ENCODE data around the gene PALMD.

Gene PALMD

DNA sequence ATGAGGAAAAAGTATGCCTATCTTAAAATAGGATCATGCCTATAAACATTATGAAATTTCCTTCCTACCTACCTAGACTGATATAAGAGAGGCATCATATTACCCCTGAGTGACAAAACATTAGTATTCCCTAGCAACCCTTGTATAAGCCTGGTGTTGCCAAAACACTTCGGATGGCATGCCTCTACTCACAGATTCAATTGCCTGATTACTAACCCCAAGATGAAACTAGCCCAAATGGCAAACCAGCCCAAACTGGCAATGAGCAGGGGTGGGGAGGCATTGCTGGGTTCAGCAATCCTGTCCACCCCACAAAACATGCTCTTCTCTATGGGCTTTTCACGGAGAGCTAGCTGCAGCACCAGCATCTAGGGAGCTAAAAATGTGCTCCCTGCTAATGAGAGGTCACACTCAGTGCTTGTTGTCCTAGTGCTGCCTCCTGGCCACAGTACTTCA is 13.9 kb downstream of the PALMD start:
- H3K27me3 ChIP-seq (ENCODE audit: control insufficient read depth, insufficient read depth, low read length): no peaks in the 10 kb centered on the region
- no peak overlapping the region for H3K27ac ChIP-seq (ENCODE audit: low read length)
- WGBS (ENCODE audit: insufficient coverage, insufficient read length): no CpG with 5 or more reads among the region's 2 CpGs
- no peak for DNase-seq (ENCODE audit: low read depth, low spot score)
- no peaks in the 10 kb centered on the region for H3K9me3 ChIP-seq (ENCODE audit: control insufficient read depth, insufficient read depth, low read length)
- H3K4me1 ChIP-seq (ENCODE audit: control insufficient read depth, insufficient read depth, low read length): peaks cover 3% of the 10 kb centered on the region; the same call in 1 of the 2 replicates
- H3K36me3 ChIP-seq (ENCODE audit: control insufficient read depth, insufficient read depth, low read length): no peaks in the 10 kb centered on the region
- H3K4me3 ChIP-seq (ENCODE audit: low read length): no peak overlapping the region

DNA sequence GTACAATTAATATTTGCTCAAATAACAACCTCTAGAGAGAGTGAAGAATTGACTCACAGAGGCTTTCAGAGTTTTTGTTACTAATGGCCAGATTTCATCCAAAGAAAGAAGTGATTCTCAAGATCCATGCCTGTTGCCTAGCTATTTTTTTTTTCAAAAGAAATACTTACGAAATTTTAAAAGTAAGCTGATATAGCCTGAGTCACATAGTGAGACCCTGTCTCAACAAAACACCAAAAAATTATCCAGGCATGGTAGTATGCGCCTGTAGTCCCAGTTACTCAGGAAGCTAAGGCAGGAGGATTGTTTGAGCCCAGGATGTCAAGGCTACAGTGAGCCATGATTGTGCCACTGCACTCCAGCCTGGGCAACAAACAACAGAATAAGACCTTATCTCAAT is 14.6 kb downstream of the PALMD start:
- H3K27ac ChIP-seq (ENCODE audit: low read length): no peak overlapping the region
- WGBS (ENCODE audit: insufficient coverage, insufficient read length): no CpG with 5 or more reads among the region's 2 CpGs
- H3K4me3 ChIP-seq (ENCODE audit: low read length): no peak overlapping the region
- H3K4me1 ChIP-seq (ENCODE audit: control insufficient read depth, insufficient read depth, low read length): peaks cover 3% of the 10 kb centered on the region; the same call in 1 of the 2 replicates
- H3K27me3 ChIP-seq (ENCODE audit: control insufficient read depth, insufficient read depth, low read length): no peaks in the 10 kb centered on the region
- no peaks in the 10 kb centered on the region for H3K9me3 ChIP-seq (ENCODE audit: control insufficient read depth, insufficient read depth, low read length)
- DNase-seq (ENCODE audit: low read depth, low spot score): no peak
- H3K36me3 ChIP-seq (ENCODE audit: control insufficient read depth, insufficient read depth, low read length): no peaks in the 10 kb centered on the region

GRCh38 chr1:99661780-99662179 is 15.9 kb downstream of the PALMD start:
- WGBS (ENCODE audit: insufficient coverage, insufficient read length): no CpG with 5 or more reads among the region's 3 CpGs
- no peak overlapping the region for H3K4me3 ChIP-seq (ENCODE audit: low read length)
- H3K27ac ChIP-seq (ENCODE audit: low read length): no peak overlapping the region
- H3K4me1 ChIP-seq (ENCODE audit: control insufficient read depth, insufficient read depth, low read length): peaks cover 3% of the 10 kb centered on the region; the same call in 1 of the 2 replicates
- no peaks in the 10 kb centered on the region for H3K36me3 ChIP-seq (ENCODE audit: control insufficient read depth, insufficient read depth, low read length)
- H3K27me3 ChIP-seq (ENCODE audit: control insufficient read depth, insufficient read depth, low read length): no peaks in the 10 kb centered on the region
- no peaks in the 10 kb centered on the region for H3K9me3 ChIP-seq (ENCODE audit: control insufficient read depth, insufficient read depth, low read length)
- DNase-seq (ENCODE audit: low read depth, low spot score): no peak

- no peak for DNase-seq (ENCODE audit: low read depth, low spot score)
- H3K27me3 ChIP-seq (ENCODE audit: control insufficient read depth, insufficient read depth, low read length): no peaks in the 10 kb centered on the region
- H3K4me1 ChIP-seq (ENCODE audit: control insufficient read depth, insufficient read depth, low read length): peaks cover 3% of the 10 kb centered on the region; the same call in 1 of the 2 replicates
- no peaks in the 10 kb centered on the region for H3K36me3 ChIP-seq (ENCODE audit: control insufficient read depth, insufficient read depth, low read length)
- H3K9me3 ChIP-seq (ENCODE audit: control insufficient read depth, insufficient read depth, low read length): no peaks in the 10 kb centered on the region
- H3K4me3 ChIP-seq (ENCODE audit: low read length): no peak overlapping the region
- no peak overlapping the region for H3K27ac ChIP-seq (ENCODE audit: low read length)
- no CpG with 5 or more reads among the region's 3 CpGs for WGBS (ENCODE audit: insufficient coverage, insufficient read length)
Observed at GRCh38 chr1:99662539-99663080, 16.7 kb downstream of the PALMD start.

DNA sequence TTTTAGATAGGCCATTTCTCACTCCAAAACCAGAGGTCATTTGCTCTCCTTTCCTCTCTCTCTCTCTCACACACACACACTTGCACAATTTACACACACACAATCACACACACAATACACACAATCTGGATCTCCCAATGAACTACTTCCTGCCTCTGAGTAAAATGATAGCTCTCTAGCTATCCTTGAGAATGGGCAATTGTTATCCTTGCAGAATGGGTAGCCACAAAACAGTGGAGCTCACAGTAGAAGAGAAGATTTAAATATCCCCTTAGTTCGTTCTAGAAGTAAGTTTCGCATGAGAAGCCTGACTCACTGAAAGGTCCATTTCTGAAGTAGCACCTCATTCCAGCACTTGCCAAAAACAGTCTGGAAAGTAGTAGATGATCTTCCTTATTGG is 17.6 kb downstream of the PALMD start:
- Histone ChIP-seq H3K27ac (ENCODE audit: low read length) (no peak overlapping the region), H3K9me3 (ENCODE audit: control insufficient read depth, insufficient read depth, low read length) (no peaks in the 10 kb centered on the region), H3K4me1 (ENCODE audit: control insufficient read depth, insufficient read depth, low read length) (peaks cover 3% of the 10 kb centered on the region; the same call in 1 of the 2 replicates), H3K36me3 (ENCODE audit: control insufficient read depth, insufficient read depth, low read length) (no peaks in the 10 kb centered on the region), H3K4me3 (ENCODE audit: low read length) (no peak overlapping the region), H3K27me3 (ENCODE audit: control insufficient read depth, insufficient read depth, low read length) (no peaks in the 10 kb centered on the region)
- DNase-seq (ENCODE audit: low read depth, low spot score): no peak
- WGBS (ENCODE audit: insufficient coverage, insufficient read length): no CpG with 5 or more reads among the region's 2 CpGs

DNA sequence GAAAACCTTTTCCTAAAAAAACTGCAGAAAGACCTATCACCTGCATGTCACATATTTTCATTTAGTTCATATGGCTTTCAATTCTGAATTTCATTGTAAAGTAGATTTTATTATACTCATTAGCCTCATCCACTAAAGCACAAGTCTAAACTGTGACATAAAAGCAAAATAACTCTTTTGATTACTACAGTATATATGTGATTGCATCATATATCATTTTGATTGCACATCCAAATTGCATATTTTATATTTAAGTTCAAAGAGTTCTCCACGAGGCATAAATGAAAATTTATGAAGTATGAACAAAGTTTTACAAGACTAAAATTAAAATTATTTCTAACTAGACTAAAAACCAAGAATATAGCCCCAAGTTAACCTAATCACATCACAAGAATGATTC is 19.3 kb downstream of the PALMD start:
- DNase-seq (ENCODE audit: low read depth, low spot score): no peak
- H3K36me3 ChIP-seq (ENCODE audit: control insufficient read depth, insufficient read depth, low read length): no peaks in the 10 kb centered on the region
- H3K27me3 ChIP-seq (ENCODE audit: control insufficient read depth, insufficient read depth, low read length): no peaks in the 10 kb centered on the region
- H3K9me3 ChIP-seq (ENCODE audit: control insufficient read depth, insufficient read depth, low read length): no peaks in the 10 kb centered on the region
- H3K4me1 ChIP-seq (ENCODE audit: control insufficient read depth, insufficient read depth, low read length): no peaks in the 10 kb centered on the region
- H3K27ac ChIP-seq (ENCODE audit: low read length): no peak overlapping the region
- WGBS (ENCODE audit: insufficient coverage, insufficient read length): no CpG with 5 or more reads among the region's 1 CpG
- H3K4me3 ChIP-seq (ENCODE audit: low read length): no peak overlapping the region

- WGBS (ENCODE audit: insufficient coverage, insufficient read length): no CpG with 5 or more reads among the region's 4 CpGs
- no peak for DNase-seq (ENCODE audit: low read depth, low spot score)
- Histone ChIP-seq H3K27me3 (ENCODE audit: control insufficient read depth, insufficient read depth, low read length) (no peaks in the 10 kb centered on the region), H3K27ac (ENCODE audit: low read length) (no peak overlapping the region), H3K36me3 (ENCODE audit: control insufficient read depth, insufficient read depth, low read length) (no peaks in the 10 kb centered on the region), H3K4me1 (ENCODE audit: control insufficient read depth, insufficient read depth, low read length) (no peaks in the 10 kb centered on the region), H3K9me3 (ENCODE audit: control insufficient read depth, insufficient read depth, low read length) (no peaks in the 10 kb centered on the region), H3K4me3 (ENCODE audit: low read length) (no peak overlapping the region)
Observed at GRCh38 chr1:99669376-99669775, 23.5 kb downstream of the PALMD start.

DNA sequence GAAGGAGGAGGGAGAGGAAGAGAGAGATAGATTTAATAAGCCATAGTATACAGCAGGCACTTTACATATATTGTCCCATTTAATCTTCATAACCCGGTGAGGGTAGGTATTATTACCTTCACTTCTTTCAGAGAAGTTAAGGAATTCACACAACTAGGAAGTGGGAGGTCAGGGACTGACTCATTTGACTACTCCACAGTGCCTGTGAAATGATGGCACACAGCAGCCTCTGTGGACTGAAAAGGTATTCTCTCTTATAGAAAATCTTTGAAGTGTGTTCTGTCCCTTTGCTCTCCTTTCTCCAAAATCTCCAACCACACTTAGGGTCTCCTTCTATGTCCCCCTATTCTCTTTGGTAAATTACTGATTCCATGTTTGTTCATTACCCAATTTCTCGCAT is 23.9 kb downstream of the PALMD start:
- Histone ChIP-seq H3K27me3 (ENCODE audit: control insufficient read depth, insufficient read depth, low read length) (no peaks in the 10 kb centered on the region), H3K4me1 (ENCODE audit: control insufficient read depth, insufficient read depth, low read length) (no peaks in the 10 kb centered on the region), H3K9me3 (ENCODE audit: control insufficient read depth, insufficient read depth, low read length) (no peaks in the 10 kb centered on the region), H3K4me3 (ENCODE audit: low read length) (no peak overlapping the region), H3K27ac (ENCODE audit: low read length) (no peak overlapping the region), H3K36me3 (ENCODE audit: control insufficient read depth, insufficient read depth, low read length) (no peaks in the 10 kb centered on the region)
- DNase-seq (ENCODE audit: low read depth, low spot score): no peak
- WGBS (ENCODE audit: insufficient coverage, insufficient read length): no CpG with 5 or more reads among the region's 2 CpGs

- no CpG with 5 or more reads among the region's 1 CpG for WGBS (ENCODE audit: insufficient coverage, insufficient read length)
- Histone ChIP-seq H3K36me3 (ENCODE audit: control insufficient read depth, insufficient read depth, low read length) (no peaks in the 10 kb centered on the region), H3K9me3 (ENCODE audit: control insufficient read depth, insufficient read depth, low read length) (no peaks in the 10 kb centered on the region)
Observed at GRCh38 chr1:99670583-99670982, 24.7 kb downstream of the PALMD start.

DNA sequence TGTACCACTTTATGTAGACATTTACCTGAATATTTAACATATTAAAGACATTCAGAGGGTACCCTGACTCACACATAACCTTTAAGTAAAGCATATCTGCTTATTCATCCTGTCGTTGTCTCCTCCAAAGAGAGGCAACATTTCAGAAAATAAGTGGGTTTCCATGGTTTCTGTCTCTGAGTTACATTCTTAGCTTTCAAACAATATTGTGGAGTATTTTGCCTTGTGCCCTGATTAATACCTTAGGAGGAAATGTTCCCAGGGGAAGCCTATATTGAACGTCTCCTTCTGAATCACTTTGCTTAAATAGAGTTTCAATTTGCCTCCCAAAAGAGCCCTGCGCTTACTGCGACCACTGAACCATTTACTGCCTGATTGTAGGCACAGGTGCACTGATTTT is 26.1 kb downstream of the PALMD start:
- no peaks in the 10 kb centered on the region for H3K27me3 ChIP-seq (ENCODE audit: control insufficient read depth, insufficient read depth, low read length)
- no peaks in the 10 kb centered on the region for H3K9me3 ChIP-seq (ENCODE audit: control insufficient read depth, insufficient read depth, low read length)
- H3K36me3 ChIP-seq (ENCODE audit: control insufficient read depth, insufficient read depth, low read length): no peaks in the 10 kb centered on the region
- no peak overlapping the region for H3K27ac ChIP-seq (ENCODE audit: low read length)
- H3K4me1 ChIP-seq (ENCODE audit: control insufficient read depth, insufficient read depth, low read length): no peaks in the 10 kb centered on the region
- no CpG with 5 or more reads among the region's 4 CpGs for WGBS (ENCODE audit: insufficient coverage, insufficient read length)
- no peak for DNase-seq (ENCODE audit: low read depth, low spot score)
- H3K4me3 ChIP-seq (ENCODE audit: low read length): no peak overlapping the region

More at GRCh38 chr1:99670583-99670982, 24.7 kb downstream of the PALMD start:
- no peaks in the 10 kb centered on the region for H3K27me3 ChIP-seq (ENCODE audit: control insufficient read depth, insufficient read depth, low read length)
- H3K4me1 ChIP-seq (ENCODE audit: control insufficient read depth, insufficient read depth, low read length): no peaks in the 10 kb centered on the region
- DNase-seq (ENCODE audit: low read depth, low spot score): no peak
- no peak overlapping the region for H3K27ac ChIP-seq (ENCODE audit: low read length)
- no peak overlapping the region for H3K4me3 ChIP-seq (ENCODE audit: low read length)

- H3K4me1 ChIP-seq (ENCODE audit: control insufficient read depth, insufficient read depth, low read length): no peaks in the 10 kb centered on the region
- WGBS (ENCODE audit: insufficient coverage, insufficient read length): no CpG with 5 or more reads among the region's 6 CpGs
- no peak overlapping the region for H3K27ac ChIP-seq (ENCODE audit: low read length)
- DNase-seq (ENCODE audit: low read depth, low spot score): no peak
- no peaks in the 10 kb centered on the region for H3K27me3 ChIP-seq (ENCODE audit: control insufficient read depth, insufficient read depth, low read length)
- H3K4me3 ChIP-seq (ENCODE audit: low read length): no peak overlapping the region
- no peaks in the 10 kb centered on the region for H3K36me3 ChIP-seq (ENCODE audit: control insufficient read depth, insufficient read depth, low read length)
- H3K9me3 ChIP-seq (ENCODE audit: control insufficient read depth, insufficient read depth, low read length): no peaks in the 10 kb centered on the region
Observed at GRCh38 chr1:99672530-99673213, 26.8 kb downstream of the PALMD start.

Data from iPS DF 6.9 (cell line).